Heart left ventricle (tissue), 16 donors: Measurements from ENCODE around the gene WBP11. TPM values are rescaled to one million over a fixed set of nuclear protein-coding genes. Genes with fewer than 3 reads are reported as not detected.
A peak's percentile ranks its signal among the peaks of the same experiment; 100 is the strongest.

Source experiments
- ATAC-seq, 4 donors: fragments of 200-7000 bp; cut with Tn5 transposase; one replicate each; pipeline ENCODE4 v1.9.1; 2020 to 2022; ENCODE audit warnings: moderate library complexity in 4 of 4, mild to moderate bottlenecking in 3 of 4, moderate number of reproducible peaks in 1 of 4
- DNase-seq, 5 donors: peaks; one replicate each; pipeline ENCODE4 v3.0.0-alpha.2; 2020
- H3K27ac ChIP-seq, 12 donors: fragments of 200-600 bp; sonication (generic) in 4 of 12; one replicate each; pipeline versions ENCODE4 v1.5.0 to v1.8.0; 2016 to 2022; ENCODE audit warnings: mild to moderate bottlenecking in 2 of 12
- H3K27me3 ChIP-seq, 9 donors: fragments of 200-600 bp; sonication (generic) in 2 of 9; one replicate each; pipeline versions ENCODE4 v1.5.1 to v1.8.0; 2016 to 2022; ENCODE audit warnings: mild to moderate bottlenecking in 3 of 9
- H3K36me3 ChIP-seq, 9 donors: fragments of 200-600 bp; sonication (generic) in 2 of 9; one replicate each; pipeline versions ENCODE4 v1.5.0 to v1.8.0; 2018 to 2022; ENCODE audit warnings: mild to moderate bottlenecking in 2 of 9
- H3K4me1 ChIP-seq, 12 donors: fragments of 200-600 bp; sonication (generic) in 4 of 12; one replicate each; pipeline versions ENCODE4 v1.5.0 to v1.8.0; 2016 to 2022; ENCODE audit warnings: mild to moderate bottlenecking in 3 of 12
- H3K4me3 ChIP-seq, 12 donors: fragments of 200-600 bp; sonication (generic) in 4 of 12; one replicate each; pipeline versions ENCODE4 v1.5.0 to v1.8.0; 2017 to 2022; ENCODE audit warnings: mild to moderate bottlenecking in 9 of 12, moderate library complexity in 4 of 12
- H3K9me3 ChIP-seq, 12 donors: fragments of 200-600 bp; sonication (generic) in 4 of 12; one replicate each; pipeline versions ENCODE4 v1.5.0 to v1.8.0; 2016 to 2022; ENCODE audit warnings: mild to moderate bottlenecking in 1 of 12
- CTCF ChIP-seq, 12 donors: fragments of 200-600 bp; sonication (generic) in 4 of 12; IDR thresholded peaks; one replicate each; pipeline versions ENCODE4 v1.5.0 to v1.8.0; 2018 to 2022; ENCODE audit warnings: antibody characterized with exemption in 12 of 12, mild to moderate bottlenecking in 5 of 12
- POLR2A ChIP-seq, 2 donors: fragments of 450-650 bp; IDR thresholded peaks; one replicate each; pipeline ENCODE4 v1.6.1; 2017; ENCODE audit warnings: antibody characterized with exemption in 2 of 2, mild to moderate bottlenecking in 2 of 2, moderate library complexity in 2 of 2
- WGBS, 4 donors: extraction: QIAGEN DNeasy Blood & Tissue Kit in 2 of 4; methylation state at CpG; one replicate each; pipeline versions ENCODE4 v1.1.5 to v1.1.7; 2013 to 2018; 5-methylcytosine and 5-hydroxymethylcytosine counted together
- intact Hi-C, 10 donors: fragments of 100-400 bp; cut with DNase I; formaldehyde crosslinking; loops; one replicate each; pipeline versions ENCODE4 v1.11.1 to v1.14.2; 2022
- polyA plus RNA-seq, 2 donors: library from polyadenylated mRNA; stranded (reverse); fragments of 200-250 nt; gene quantifications; one replicate each; pipeline ENCODE4 v1.2.3, GENCODE V29; 2013
- total RNA-seq, 9 donors: library from RNA; depleted of rRNA in 2 of 9; stranded (reverse); fragments of >200 nt in 2 of 9; fragmentation: NEBNext Ultra II Directional in 3 of 9; extraction: Animal tissue kit (Norgen Biotek cat#: 25700) in 3 of 9; gene quantifications; one replicate each; pipeline versions ENCODE4 v1.1.0 to v1.2.4, GENCODE V29; 2016 to 2023
- donor health status: ischemic (EF 13 %, LVEDD 7.1; RV severe dilation, severe dysfunction).
- donor health status: healthy with polysubstance abuse.
- donor health status: DM: no; HTN: yes; CAD: no.
- donor health status: DM: no; HTN: no; CAD: no.
- donor health status: ischemic (EF 25% LVEDD 6.9; RV normal size, moderate dysfunction).
- donor health status: ischemic (EF 25% LVEDD 5.7; RV mildly dilated, moderate dysfunction).
- donor health status: healthy.
- donor health status: DM: yes; HTN: yes; CAD: no.
- donor health status: ischemic (EF 35%, LVEDD 5.7; RV mildly dilated, moderate dysfunction).
- donor health status: nonischemic (EF 11% LVEDD 7.7; RV severe dilation, severe dysfunction).
- donor health status: DM: yes; HTN: yes; CAD: no.
- donor health status: PGD.
- donor health status: ischemic (EF 29% LVEDD 5.4; RV normal size, mild dysfunction).
- donor health status: nonischemic (EF 23%, LVEDD 6.1; RV moderate dilation, normal function).

The WBP11 gene
- total and polyA plus RNA-seq, 11 donors, result 11.4 to 62.7 (median 49.3) TPM

- peak; percentile 76 to 91 (median 86) for ATAC-seq
- WGBS, 4 donors, result 64 to 80% (median 71%) methylated on average over 2 of the region's 2 CpGs
- intact Hi-C loops, result loop anchor here in 8 of 10 donors (5.0 to 10.0 kb wide), 6 partner anchors 38 to 425 kb away; partner anchors contain the start of genes RERG (in 6 of the 8) and MGP (in 3 of the 8)
- peaks cover 0 to 49% (median 30%) of the 10 kb centered on the region in 12 donors for H3K4me1 ChIP-seq
- H3K4me3 ChIP-seq, result no peak overlapping the region
- no peak for TF ChIP-seq CTCF (IDR thresholded peaks at IDR 0.05)
- no peak for TF ChIP-seq POLR2A (IDR thresholded peaks at IDR 0.05)
- DNase-seq, result no peak
- H3K27me3 ChIP-seq, result no peaks in the 10 kb centered on the region
- no peaks in the 10 kb centered on the region for H3K9me3 ChIP-seq
- H3K36me3 ChIP-seq, result no peaks in the 10 kb centered on the region
- H3K27ac ChIP-seq, result peak overlapping the region in 7 of 12 donors; percentile 46 to 69 (median 62)
Measured at GRCh38 chr12:14849661-14850060, 46.4 kb upstream of the WBP11 start.

- intact Hi-C loops, result loop anchor here in 9 of 10 donors (2.0 to 10.0 kb wide), 7 partner anchors 40 to 428 kb away; partner anchors contain the start of genes RERG (in 6 of the 9) and MGP (in 3 of the 9)
- DNase-seq, result no peak
- WGBS, 4 donors, result 56 to 73% (median 63%) methylated on average over 4 of the region's 4 CpGs
- ATAC-seq, result no peak
- no peaks in the 10 kb centered on the region for H3K36me3 ChIP-seq
- TF ChIP-seq POLR2A (IDR thresholded peaks at IDR 0.05) (no peak), CTCF (IDR thresholded peaks at IDR 0.05) (no peak)
- H3K4me1 ChIP-seq, result peaks cover 3 to 53% (median 40%) of the 10 kb centered on the region in 12 donors
- H3K9me3 ChIP-seq, result no peaks in the 10 kb centered on the region
- peak overlapping the region in 10 of 12 donors; percentile 29 to 72 (median 44) for H3K27ac ChIP-seq
- H3K27me3 ChIP-seq, result no peaks in the 10 kb centered on the region
- no peak overlapping the region for H3K4me3 ChIP-seq
Measured at GRCh38 chr12:14846876-14847580, 43.8 kb upstream of the WBP11 start.

GRCh38 chr12:14846042-14846587, 42.8 kb upstream of the WBP11 start:
- Histone ChIP-seq H3K36me3 (no peaks in the 10 kb centered on the region), H3K9me3 (no peaks in the 10 kb centered on the region), H3K4me3 (no peak overlapping the region), H3K27ac (peak overlapping the region in 11 of 12 donors; percentile 29 to 72 (median 45)), H3K4me1 (peaks cover 3 to 62% (median 46%) of the 10 kb centered on the region in 12 donors), H3K27me3 (no peaks in the 10 kb centered on the region)
- DNase-seq, result no peak
- peak in 3 of 4 donors; percentile 45 to 53 (median 48) for ATAC-seq
- intact Hi-C loops, result loop anchor here in 9 of 10 donors (2.0 to 10.0 kb wide), 7 partner anchors 41 to 429 kb away; partner anchors contain the start of genes RERG (in 6 of the 9) and MGP (in 3 of the 9)
- 29 to 41% (median 33%) methylated on average over 3 of the region's 3 CpGs for WGBS, 4 donors
- TF ChIP-seq POLR2A (IDR thresholded peaks at IDR 0.05), result no peak
- peak in 2 of 12 donors; percentile 6 to 28 for TF ChIP-seq CTCF (IDR thresholded peaks at IDR 0.05)

GRCh38 chr12:14845350-14845750, 42.1 kb upstream of the WBP11 start:
- DNase-seq (peak in 2 of 5 donors; percentile 49 to 51), ATAC-seq (peak; percentile 28 to 51 (median 41))
- H3K4me1 ChIP-seq, result peaks cover 3 to 70% (median 50%) of the 10 kb centered on the region in 12 donors
- intact Hi-C loops, result loop anchor here (1.0 to 10.0 kb wide), 12 partner anchors 41 to 429 kb away; partner anchors contain the start of genes RERG (in 7 of the 10) and MGP (in 3 of the 10)
- H3K27ac ChIP-seq, result peak overlapping the region in 10 of 12 donors; percentile 29 to 72 (median 46)
- no peaks in the 10 kb centered on the region for H3K36me3 ChIP-seq
- H3K4me3 ChIP-seq, result no peak overlapping the region
- 12 to 16% (median 12%) methylated on average over 3 of the region's 3 CpGs for WGBS, 4 donors
- no peaks in the 10 kb centered on the region for H3K9me3 ChIP-seq
- TF ChIP-seq POLR2A (IDR thresholded peaks at IDR 0.05) (no peak), CTCF (IDR thresholded peaks at IDR 0.05) (peak; percentile 62 to 85 (median 76))
- no peaks in the 10 kb centered on the region for H3K27me3 ChIP-seq
